HG03520 (cell line): Measurements from ENCODE around the gene TRIM32.
A peak's percentile ranks its signal among the peaks of the same experiment; 100 is the strongest.

Source experiments
- ATAC-seq: cut with Tn5 transposase; IDR thresholded peaks from one replicate; pipeline ENCODE4 v1.9.1; 2021; ENCODE audit warnings: mild to moderate bottlenecking, moderate library complexity; ENCODE audit not compliant: unreplicated experiment

Gene TRIM32

DNA sequence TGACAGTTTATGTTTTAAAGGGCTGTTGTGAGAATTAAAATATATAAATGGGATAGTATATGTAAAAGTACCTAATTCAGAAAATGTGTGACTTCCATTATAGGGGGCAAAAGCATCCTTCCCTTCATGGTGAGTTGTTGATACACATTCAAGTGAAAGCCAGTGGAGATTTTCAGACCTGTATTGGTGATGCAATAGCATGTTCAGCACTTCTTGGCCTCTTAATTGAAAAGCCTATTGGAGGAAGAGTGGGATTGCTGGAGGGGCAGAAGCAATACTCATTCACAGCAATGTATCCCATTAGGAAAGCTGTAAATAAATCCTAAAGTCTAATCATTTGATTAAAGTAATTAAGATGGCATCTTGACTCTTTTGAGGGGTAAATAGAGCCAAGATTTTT is 17.4 kb downstream of the TRIM32 start:
- no peak for ATAC-seq

DNA sequence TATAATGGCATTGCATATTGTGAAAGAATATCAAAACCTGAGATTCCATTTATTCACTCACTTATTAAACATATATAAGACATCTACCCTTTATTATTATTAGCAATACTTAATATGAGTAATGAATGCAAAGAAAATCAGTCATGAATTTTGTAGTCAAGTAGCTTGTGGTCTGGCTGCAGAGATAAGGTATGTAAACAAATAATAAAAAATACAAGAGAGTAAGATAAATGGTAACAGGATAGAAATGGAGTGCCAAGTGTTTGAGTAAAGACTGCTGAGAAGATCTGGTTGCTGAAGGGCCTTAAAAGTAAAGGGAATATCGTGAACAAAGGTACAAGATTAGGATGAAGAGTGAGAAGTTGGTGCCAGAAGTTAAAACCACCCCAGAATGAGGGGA is 18.4 kb downstream of the TRIM32 start:
- ATAC-seq = no peak

DNA sequence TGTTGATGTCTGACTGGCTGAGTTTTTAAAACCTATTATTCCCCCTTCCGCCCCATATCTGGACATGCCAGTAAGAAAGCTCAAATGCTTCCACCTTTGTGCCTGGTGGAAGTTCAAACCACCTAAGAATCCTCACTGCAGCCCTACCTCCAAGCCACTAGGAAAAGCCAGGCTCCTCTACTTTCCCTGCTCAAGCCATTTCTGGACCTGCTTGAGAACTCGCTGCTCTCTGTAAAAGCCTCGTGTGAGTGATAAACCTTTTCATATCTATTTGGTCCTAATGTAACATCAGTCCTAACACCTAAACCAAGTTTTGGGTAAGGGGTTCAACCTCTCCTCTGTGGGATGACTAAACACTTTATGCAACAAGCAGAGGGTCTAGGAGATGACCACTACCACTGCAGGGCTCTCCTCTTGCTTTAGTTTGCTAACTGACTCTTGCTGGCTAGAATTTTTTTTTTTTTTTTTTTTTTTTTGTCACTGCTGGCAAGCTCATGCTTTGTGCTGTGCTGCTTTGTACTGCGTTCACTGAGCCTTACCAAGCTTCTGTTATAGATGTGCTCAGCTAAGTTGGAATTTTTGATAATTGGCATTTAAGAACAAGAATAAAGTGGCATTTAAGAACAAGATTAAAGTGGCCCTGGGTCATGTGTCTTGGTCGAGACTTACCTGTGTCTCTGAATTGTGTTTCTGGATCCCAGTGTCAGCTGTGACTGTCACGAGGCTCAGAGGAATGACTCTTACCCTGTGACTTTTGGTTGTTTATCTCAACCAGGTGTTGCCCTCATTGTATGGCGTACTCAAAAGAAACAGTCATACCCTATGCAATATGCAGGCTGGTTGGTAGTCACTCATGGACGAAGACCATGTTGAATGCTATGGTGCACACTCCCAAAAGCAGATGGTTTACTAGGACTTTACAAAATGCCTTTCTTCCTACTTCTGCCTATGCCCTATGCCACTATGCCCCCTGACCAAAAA is 19.5 kb downstream of the TRIM32 start:
- no peak for ATAC-seq

DNA sequence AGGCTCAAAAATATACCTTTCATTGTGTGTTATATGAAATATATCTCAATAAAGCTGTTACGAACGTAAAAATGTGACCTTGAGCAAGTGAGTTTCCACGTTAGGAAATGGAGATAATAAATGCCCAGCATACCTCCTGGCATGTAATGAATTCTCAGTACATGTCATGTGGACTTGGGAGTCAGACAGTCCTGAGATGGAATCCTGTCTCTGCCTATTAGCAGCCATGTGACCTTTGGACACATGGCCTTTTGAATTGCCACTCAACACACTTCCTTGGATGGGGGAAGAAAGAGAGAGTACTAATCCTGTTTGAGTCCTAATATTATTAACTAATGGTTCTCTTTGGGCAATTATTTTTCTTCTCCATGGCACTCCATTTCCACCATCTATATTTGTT is 25.7 kb downstream of the TRIM32 start:
- no peak for ATAC-seq

DNA sequence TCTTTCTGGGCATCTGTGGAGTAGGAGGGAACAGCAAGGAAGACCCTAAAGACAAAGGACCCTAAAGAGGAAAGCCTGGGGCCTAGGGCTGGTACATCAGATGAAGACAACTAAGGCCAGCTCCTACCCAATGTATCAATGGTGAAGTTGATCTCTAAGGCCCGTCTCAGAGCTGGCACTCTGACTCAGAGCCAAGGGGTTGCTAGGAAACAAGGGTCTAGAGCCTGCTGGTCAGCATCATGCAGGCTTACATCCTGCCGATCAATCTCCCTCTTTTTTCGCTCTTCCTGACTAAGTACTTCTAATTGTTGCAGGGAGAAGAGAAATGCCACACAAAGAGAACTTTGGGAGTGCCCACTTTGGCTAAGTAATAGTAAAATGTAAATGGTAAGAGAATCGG is 26.2 kb downstream of the TRIM32 start:
- ATAC-seq = no peak

DNA sequence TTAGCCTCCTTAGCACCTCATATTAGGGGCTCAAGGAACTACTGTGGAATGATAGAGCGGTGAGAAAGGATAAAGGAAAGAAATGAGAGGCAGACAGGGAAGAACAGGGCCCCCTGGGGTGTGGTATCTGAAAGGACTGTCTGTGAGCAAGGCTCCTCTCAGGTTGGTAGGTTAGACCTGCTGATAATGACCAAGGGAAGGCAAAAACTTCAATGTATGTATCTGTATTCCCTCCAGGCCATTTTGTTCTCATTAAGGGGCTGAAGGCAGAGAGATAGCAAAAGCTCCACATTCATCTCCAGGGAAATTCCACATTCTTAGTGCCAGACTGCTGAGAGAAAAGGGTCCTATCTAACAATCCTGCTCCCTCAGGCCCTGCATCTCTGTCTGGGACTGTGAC is 28.6 kb downstream of the TRIM32 start:
- ATAC-seq = no peak

DNA sequence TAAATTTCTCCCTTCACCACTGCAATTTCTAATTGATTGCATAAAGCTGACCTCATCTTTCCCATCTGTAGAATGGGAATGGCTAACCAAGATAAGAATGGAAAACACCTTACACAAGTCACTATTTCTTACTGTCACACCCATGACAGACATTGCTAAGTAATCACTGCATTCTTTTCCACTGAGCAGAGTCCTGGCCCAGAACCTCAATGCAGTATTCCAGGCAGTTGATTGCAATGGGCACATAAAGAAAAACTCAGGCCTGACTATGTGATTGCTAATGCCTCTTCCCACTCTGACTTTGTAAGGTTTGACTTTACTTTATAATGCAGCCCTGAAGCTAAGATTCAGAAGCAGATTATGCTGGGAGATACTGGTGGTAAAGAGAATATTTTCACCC is 29.3 kb downstream of the TRIM32 start:
- ATAC-seq = no peak

DNA sequence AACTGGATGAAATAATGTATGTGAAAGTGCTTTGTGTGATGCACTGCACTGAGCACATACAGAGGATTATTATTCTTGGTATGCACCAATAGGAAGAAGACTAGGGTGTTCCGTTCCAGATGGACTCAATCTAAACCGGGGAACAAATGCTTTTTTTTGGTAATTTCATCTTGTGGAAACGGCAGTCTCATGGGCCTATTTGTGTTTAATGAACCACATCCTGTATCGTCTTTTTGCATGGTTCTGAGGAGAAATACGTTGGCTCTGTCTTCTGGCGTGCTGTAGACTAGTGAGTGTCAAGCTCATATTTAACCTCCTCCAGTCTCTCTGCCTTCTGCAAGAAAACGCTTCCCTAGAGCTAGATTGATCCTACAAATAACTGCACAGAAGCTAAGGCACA is 30.0 kb downstream of the TRIM32 start:
- ATAC-seq = no peak

DNA sequence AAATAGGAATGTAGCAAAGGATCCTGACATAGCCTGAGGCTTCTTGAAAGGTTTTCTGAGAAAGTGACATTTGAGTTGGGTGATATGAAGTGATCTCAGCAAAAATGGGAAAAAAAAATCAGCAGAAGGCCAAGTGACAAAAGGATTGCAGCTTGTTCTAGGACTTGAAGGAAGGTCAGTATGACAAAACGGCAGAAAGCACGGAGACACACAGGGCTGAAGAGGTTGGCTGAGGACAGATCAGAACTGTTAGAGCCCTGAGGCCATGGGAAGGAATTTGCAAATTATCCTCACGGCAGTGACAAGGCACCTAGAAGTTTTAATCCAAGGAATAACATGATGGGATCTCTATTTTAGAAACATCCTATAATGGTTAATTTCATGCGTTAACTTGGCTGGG is 31.0 kb downstream of the TRIM32 start:
- no peak for ATAC-seq

DNA sequence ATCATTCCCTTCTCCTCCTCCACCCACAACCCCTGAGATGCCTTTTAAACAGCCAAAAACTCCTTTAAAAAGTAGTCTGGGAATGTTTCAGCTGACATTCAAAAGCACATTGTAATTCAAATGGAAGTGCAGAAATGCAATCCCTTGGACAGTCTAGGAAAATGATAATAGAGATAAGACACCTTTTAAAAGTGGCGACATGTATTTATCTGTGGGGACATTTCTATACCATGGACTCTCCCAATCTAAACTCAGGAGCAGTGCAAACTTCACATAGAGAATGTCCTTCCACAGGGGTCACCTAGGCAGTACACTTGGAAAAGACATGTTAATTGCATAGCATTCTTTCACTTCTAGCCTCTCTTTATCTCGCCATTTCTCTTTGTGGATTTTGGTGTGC is 33.0 kb downstream of the TRIM32 start:
- ATAC-seq = no peak

DNA sequence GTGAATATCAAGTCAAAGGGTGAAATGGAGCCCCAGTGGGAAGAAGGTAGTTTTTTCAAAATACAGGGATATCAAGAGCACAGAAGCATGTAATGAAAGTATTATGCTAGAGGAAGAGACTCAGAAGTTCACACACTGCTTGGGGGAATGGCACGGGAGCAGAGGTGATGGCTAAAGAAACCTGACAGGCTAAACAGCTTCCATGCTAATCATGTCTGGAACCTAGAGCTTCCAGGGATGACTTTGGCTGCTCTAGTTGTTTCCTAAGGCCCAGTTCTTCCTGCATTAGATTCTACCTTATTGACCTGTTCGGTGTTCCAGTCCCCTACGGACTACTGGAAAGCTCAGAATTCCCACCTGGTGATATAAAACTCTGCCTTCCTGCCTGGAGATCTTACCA is 34.3 kb downstream of the TRIM32 start:
- ATAC-seq = no peak

DNA sequence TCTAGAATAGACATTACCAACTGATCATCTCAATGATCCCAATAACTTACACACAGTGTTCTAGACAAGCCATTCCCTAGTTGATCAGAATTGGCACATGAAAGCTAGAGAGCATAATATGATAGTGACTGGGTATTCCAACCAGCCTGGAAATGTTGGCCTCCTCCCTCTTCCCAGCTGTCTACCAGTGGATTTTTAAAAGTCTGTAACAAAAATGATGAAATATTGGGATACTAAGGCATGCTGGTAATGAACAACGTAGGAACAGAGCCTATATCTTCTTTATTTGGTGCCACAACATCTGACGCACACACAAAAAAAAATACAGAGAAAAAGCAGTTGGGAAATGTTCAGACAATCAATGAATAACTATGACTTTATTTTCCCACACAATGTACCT is 34.8 kb downstream of the TRIM32 start:
- ATAC-seq = no peak

DNA sequence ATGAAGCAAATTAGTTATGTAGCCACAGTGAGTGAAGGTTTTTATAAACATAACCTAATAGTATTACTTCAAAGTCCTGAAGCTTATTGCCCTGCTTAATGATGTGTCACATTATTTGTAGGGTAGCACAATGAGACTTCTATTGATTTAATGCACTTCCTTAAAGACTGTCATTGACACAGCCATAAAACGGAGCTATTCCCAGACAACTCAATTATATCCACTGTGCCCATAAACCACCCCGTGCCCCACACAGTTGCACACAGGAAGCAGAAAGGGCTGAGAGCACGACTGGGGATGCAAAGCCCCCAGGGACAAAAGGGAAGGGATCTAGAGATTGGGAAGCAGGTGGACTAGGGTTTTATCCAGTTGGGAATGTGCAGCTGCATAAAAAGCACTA is 37.0 kb downstream of the TRIM32 start:
- ATAC-seq = no peak

DNA sequence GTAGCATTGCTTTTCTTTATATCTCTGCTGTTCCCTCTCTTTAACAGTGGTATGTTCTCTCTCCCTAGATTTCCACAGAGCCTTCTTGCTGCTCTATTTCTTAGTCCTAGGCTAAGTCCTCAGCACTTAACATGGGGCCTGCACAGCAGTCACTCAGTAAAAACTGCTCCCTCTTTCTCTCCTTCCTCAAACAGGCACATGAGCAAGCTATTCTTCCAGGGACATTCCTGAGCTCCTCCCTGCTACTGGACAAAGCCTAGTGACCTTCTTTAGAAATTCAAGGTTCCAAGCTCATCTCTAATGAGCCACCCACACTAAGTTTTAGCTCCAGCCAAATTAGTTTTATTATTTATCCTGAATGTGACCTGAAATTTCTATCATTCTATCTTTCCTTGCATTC is 39.5 kb downstream of the TRIM32 start:
- ATAC-seq = no peak

DNA sequence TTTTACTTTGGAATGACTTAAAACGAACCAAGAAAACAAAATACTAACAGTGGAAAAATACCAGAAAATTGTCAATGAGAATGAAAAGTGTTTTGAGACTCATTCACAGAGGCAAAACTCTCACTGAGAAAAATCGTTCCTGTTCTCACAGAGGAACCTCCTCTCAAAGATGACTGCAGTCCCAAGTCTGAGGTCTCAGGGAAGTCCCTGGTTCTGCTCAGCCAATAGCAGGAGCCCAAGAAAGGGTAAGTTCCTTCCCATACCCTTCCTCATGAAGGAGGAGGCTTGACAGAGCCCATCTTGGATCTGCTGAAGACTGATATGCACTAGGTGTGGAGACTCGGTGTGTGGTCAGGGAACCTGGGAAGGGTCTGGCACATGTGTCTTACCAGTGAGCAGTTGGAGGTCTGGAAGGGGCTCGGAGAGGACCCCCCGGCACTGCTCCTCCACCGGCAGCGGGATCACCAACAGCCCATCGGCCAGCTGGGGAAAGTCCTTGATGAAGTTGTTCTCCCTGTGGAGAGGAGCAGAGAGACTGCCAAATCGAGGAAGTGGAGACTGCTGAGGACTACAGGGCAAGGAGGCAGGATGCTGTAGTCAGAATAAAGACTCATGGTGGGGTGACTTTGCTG is 46.0 kb downstream of the TRIM32 start:
- no peak for ATAC-seq

DNA sequence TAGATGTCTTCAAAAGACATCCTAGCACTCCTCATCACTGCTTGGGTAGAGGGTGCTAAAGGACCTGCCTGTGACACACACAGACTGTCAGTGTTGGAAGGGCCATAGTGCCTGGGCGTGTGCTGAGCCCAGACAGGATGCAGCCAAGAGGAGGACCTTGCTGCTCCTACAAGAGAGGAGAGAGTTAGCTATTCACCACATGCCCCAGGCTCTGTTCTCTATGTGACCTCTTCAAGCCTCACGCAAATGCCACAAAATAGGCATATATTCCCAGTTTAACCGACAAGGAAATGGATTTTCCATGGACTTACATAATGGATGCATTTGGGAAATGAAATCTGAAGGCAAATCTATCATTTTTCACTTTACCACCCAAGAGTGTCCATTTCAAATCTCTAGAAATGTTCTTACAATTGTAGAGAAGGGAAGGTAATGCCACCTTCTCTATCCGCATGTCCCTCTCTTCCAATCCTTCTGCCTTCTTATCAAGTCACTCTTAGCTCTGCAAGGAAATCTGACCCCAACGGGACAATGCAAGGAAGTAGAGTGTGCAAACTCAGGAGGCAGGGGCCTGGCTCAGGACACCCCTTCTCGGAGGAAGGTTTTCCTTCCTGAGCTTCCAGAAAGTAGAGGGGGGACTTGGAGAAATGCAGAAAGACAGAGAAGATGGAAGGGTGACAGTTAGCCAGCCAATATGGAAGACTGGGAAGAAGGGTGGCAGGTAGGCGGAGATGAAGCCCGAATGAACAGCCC is 49.5 kb downstream of the TRIM32 start:
- ATAC-seq = no peak

DNA sequence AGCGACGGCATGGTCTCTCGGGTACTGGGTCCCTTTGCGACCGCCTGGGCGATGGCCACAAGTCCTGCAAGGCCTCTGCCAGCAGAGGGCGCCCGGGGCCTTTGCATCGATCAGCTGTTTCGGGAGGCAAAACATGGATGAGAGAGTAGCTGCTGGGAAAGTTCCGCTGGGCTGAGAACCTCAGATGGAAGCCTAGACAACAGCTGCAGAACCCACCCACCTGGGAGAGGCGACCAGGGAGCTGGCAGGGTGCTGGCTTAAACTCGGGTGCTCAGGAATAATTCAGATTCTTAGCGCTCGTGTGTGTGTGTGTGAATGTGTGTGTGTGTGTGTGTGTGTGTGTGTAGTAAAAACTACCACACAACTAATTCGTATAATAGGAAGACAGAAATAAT is 50.0 kb downstream of the TRIM32 start:
- ATAC-seq = peak; percentile 66

DNA sequence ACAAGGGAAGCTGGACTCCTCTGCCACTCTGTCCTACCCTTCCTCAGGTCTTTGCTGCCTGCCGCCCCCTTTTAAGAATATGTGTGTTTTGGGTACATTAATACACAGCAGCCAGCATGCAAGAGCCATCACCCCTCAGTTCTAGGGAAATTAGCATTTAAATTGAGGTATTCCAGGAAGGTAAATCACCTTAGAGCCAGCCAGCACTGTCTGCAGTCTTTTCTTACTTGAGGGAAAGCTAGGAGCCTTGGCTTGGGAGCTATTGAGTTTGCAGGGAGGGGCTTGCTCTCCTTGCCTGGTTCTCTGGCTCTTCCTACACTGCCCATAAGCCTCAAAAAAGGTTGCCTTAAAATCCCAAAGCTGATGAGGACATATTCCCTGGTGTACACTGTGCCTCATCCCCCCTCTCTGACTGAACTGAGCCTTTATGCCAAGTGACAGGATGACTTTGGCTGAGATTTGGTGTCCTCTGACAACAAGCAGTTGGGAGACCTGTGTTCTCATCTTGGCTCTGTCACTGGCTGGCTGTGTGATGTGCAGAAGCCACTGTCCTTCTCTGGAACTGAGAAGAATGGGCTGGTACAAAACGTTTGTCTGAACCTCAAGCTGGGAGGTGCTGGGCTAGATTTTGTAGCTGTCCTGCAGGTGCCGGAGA is 54.1 kb downstream of the TRIM32 start:
- no peak for ATAC-seq

DNA sequence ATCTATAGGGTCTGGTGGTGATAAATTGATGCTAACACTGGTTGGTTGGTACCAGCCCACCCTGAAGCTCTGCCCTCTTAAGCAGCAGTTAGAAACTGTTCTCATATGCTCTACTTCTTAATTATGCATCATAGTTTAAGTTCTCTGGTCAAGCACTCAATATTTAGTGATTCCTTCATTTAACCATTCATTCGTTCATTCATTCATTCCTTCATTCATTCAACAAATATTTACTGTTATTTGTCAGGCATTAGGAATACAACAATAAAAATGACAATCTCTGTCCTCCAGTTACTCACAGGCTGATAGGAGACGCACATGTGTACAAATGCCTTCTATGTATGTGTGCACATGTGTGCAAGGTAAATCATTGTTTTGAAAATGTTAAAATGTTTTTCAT is 54.6 kb downstream of the TRIM32 start:
- no peak for ATAC-seq

DNA sequence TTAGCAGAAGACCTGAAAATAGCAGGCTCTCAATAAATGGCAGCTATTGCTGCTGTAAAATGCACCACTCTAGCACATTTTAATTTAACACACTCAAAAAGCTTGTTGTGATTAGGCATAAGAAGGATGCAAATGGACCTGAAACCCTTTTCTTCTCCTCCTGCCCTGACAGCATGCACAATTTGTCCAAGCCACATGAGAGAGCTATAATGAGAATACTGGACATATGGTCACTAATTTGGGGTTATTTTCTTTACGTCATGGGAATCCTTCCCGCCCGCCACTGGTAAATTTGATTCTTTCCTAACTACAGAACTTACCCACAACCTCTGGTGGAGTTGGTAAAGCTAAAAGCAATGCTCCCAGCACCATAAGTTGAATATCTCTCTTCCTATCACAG is 62.1 kb downstream of the TRIM32 start:
- ATAC-seq = no peak

DNA sequence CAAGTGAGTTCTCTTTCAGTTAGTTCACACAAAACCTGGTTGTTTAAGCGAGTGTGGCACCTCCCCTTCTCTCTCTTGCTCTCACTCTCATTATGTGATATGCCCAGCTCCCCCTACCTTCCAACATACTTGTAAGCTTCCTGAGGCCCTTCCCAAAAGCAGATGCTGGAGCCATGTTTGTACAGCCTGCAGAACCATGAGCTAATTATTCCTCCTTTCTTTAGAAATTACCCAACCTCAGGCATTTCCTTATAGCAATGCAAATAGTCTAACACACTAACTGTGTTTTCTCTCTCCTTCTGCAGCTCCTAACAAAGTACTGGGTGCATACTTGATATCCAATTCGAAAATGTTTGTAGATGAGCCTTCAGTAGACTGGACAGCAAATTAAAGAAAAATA is 62.7 kb downstream of the TRIM32 start:
- no peak for ATAC-seq
